SK-N-SH (cell line): ENCODE measurements around the gene SPACA9. TPM values are rescaled to one million over a fixed set of nuclear protein-coding genes. Genes with fewer than 3 reads are reported as not detected.
A peak's percentile ranks its signal among the peaks of the same experiment; 100 is the strongest.

Experiments used
- CTCF ChIA-PET: fragments of 300-600, 350-600 bp; formaldehyde crosslinking; extraction: SDS; loops from one replicate; lab custom pipeline; 2021; lab: Yijun Ruan, JAX
- POLR2A ChIA-PET: fragments of 350-600 bp; sonication (Branson Sonifier 250); formaldehyde crosslinking; extraction: SDS; loops from one replicate; lab custom pipeline; 2020; ENCODE audit warnings: antibody characterized with exemption, inconsistent platforms; lab: Yijun Ruan, JAX
- DNase-seq: peaks from one replicate; pipeline ENCODE4 v3.0.0; 2012
- H2AFZ ChIP-seq: fragments of 200-600 bp; sonication (generic); 2 replicates; pipeline ENCODE4 v1.8.1; 2016; ENCODE audit warnings: antibody characterized with exemption, mild to moderate bottlenecking, low read depth
- H3F3A ChIP-seq: fragments of 200-600 bp; sonication (generic); replicated peaks from 2 replicates; pipeline ENCODE3; 2016; ENCODE audit warnings: antibody characterized with exemption, mild to moderate bottlenecking; ENCODE audit not compliant: insufficient read depth
- H3K27ac ChIP-seq, 2 experiments: fragments of 200-500 bp in 1 of 2; fragments of 200-600 bp in 1 of 2; sonication (Bioruptor generic) in 1 of 2; sonication (generic), shearing (Covaris generic) in 1 of 2; 2 replicates each; pipeline versions ENCODE4 v1.5.1 to v1.6.1; 2014 to 2016; ENCODE audit warnings: low read depth in 2 of 2, inconsistent platforms in 1 of 2, low read length in 1 of 2, mild to moderate bottlenecking in 1 of 2, mixed read lengths in 1 of 2
- H3K27me3 ChIP-seq: fragments of 200-600 bp; sonication (generic), shearing (Covaris generic); 2 replicates; pipeline ENCODE4 v1.6.1; 2016; ENCODE audit warnings: mixed run types; ENCODE audit not compliant: insufficient read depth
- H3K36me3 ChIP-seq, 2 experiments: fragments of 200-500 bp in 1 of 2; fragments of 200-600 bp in 1 of 2; sonication (Bioruptor generic) in 1 of 2; sonication (generic) in 1 of 2; replicated peaks in 1 of 2; 2 replicates each; pipeline versions ENCODE3 to v1.5.1; 2014 to 2016; ENCODE audit warnings: low read length in 1 of 2, mild to moderate bottlenecking in 1 of 2; ENCODE audit not compliant: insufficient read depth in 2 of 2, control insufficient read depth in 1 of 2
- H3K4me1 ChIP-seq, 2 experiments: fragments of 200-500 bp in 1 of 2; fragments of 200-600 bp in 1 of 2; sonication (Bioruptor generic) in 1 of 2; sonication (generic), shearing (Covaris generic) in 1 of 2; 2 replicates each; pipeline versions ENCODE4 v1.5.1 to v1.6.1; 2014 to 2016; ENCODE audit warnings: low read depth in 1 of 2, low read length in 1 of 2, mixed run types in 1 of 2; ENCODE audit not compliant: insufficient read depth in 2 of 2, control insufficient read depth in 1 of 2
- H3K4me2 ChIP-seq: fragments of 200-600 bp; sonication (generic), shearing (Covaris generic); 2 replicates; pipeline ENCODE4 v1.6.1; 2017; ENCODE audit warnings: mixed run types
- H3K4me3 ChIP-seq, 2 experiments: fragments of 200-500 bp in 1 of 2; fragments of 200-600 bp in 1 of 2; sonication (Bioruptor generic) in 1 of 2; sonication (generic), shearing (Covaris generic) in 1 of 2; 2 replicates each; pipeline versions ENCODE4 v1.5.1 to v1.8.1; 2014 to 2016; ENCODE audit warnings: low read depth in 2 of 2, inconsistent platforms in 1 of 2, low read length in 1 of 2, mild to moderate bottlenecking in 1 of 2, mixed read lengths in 1 of 2, moderate library complexity in 1 of 2
- H3K79me2 ChIP-seq: fragments of 200-600 bp; sonication (generic); 2 replicates; pipeline ENCODE4 v1.8.1; 2017; ENCODE audit warnings: mild to moderate bottlenecking; ENCODE audit not compliant: insufficient read depth
- H3K9ac ChIP-seq: fragments of 200-600 bp; sonication (generic); 2 replicates; pipeline ENCODE4 v1.6.1; 2017; ENCODE audit warnings: mixed run types
- H3K9me2 ChIP-seq: fragments of 200-600 bp; sonication (generic); 2 replicates; pipeline ENCODE4 v1.6.1; 2017; ENCODE audit warnings: mixed run types
- H3K9me3 ChIP-seq: fragments of 200-600 bp; sonication (generic); 2 replicates; pipeline ENCODE4 v1.6.1; 2017; ENCODE audit warnings: mixed run types, mild to moderate bottlenecking, moderate library complexity
- H4K20me1 ChIP-seq: fragments of 200-600 bp; sonication (generic); 2 replicates; pipeline ENCODE4 v1.6.1; 2017; ENCODE audit warnings: mild to moderate bottlenecking, mixed run types; ENCODE audit not compliant: insufficient read depth
- GATA2 ChIP-seq: sonication (generic); formaldehyde crosslinking; IDR thresholded peaks from 2 replicates; pipeline ENCODE4 v1.5.0; 2020; ENCODE audit warnings: mild to moderate bottlenecking, missing genetic modification reagents
- NRF1 ChIP-seq: IDR thresholded peaks from 2 replicates; pipeline ENCODE4 v1.6.1; 2012; ENCODE audit warnings: low read depth, mild to moderate bottlenecking, low read length
- RAD21 ChIP-seq: IDR thresholded peaks from 2 replicates; pipeline ENCODE4 v1.6.1; 2012; ENCODE audit warnings: mild to moderate bottlenecking, low read length
- WGBS: methylation state at CpG from one replicate; pipeline ENCODE4 v1.1.6; 2017; ENCODE audit warnings: low lambda C conversion rate; 5-methylcytosine and 5-hydroxymethylcytosine counted together
- polyA plus RNA-seq, 3 experiments: library from polyadenylated mRNA; depleted of rRNA; stranded (reverse); fragments of >200 nt; gene quantifications; 2 replicates each; pipeline ENCODE4 v1.2.3, GENCODE V29; 2012
- TF ChIP-seq, protein P1 (sequence below): fragments of 150-350 bp; IDR thresholded peaks from 2 replicates; pipeline ENCODE4 v1.6.1; 2016; ENCODE audit warnings: mild to moderate bottlenecking, low read depth, low read length
- TF ChIP-seq, protein P2 (sequence below): IDR thresholded peaks from 2 replicates; pipeline ENCODE4 v1.4.0; 2012; ENCODE audit warnings: low read depth

SPACA9 gene
- 6.7 and 9.8 TPM in 2 replicates for polyA plus RNA-seq (2012; rRNA removed)
- 7.1 and 7.8 TPM in 2 replicates for polyA plus RNA-seq (2012; cell fraction: cytosol; rRNA removed)
- 11.1 and 12.5 TPM in 2 replicates for polyA plus RNA-seq (2012; cell fraction: nucleus; rRNA removed)

DNA sequence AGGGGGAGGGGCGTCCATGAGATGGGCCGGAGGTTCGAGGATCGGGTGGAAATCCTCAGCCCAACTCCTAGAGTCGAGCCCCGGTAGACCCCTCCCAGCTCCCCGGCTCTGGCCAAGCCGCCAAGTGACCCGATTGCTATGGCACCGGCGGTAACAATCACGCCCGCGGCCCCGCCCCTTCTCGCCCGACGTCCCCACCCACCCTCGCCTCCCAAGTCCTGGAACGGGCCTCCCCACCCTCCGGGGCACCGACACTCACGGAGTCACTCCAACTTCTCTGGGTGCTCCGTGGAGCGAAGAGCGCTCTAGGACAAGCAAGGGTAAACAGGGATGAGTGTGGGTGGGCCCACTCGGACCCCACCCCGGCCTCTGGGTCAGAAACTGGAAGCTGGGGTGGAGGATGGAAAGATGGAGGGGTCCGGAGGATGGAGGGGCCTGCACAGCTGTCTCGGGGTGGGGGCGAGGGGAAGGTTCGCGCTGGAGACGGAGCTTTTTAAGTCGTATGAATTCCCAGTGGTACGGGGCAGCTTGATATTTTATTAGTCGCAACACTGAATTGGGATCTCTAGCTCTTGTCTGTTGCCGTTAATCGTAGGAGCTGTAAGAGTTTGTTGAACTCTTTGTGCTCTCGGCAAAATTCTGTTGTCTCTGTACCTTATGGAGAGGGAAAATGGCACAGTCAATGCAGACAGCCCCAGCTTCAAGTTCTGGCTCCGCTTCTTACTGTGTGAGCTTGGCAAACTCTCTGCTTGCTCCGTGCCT, at the start of gene SPACA9:
Gene SPACA9, plus strand, starts transcription at position 204 of the 762 bp plus-strand sequence. CDS start 5,050 bp downstream, outside the sequence.
- ChIA-PET POLR2A (interaction anchor here (0.7 to 1.4 kb wide), 3 partner anchors 13 to 75 kb away, joined by 3 to 4 read pairs (median 3); no protein-coding TSS in a partner anchor), CTCF (interaction anchor here (1.5 to 2.8 kb wide), 3 partner anchors 23 to 99 kb away, joined by 3 to 19 read pairs (median 9); no protein-coding TSS in a partner anchor)
- Histone ChIP-seq H3F3A (no peaks in the 10 kb centered on the region), H3K9ac (peak within 1 kb of the TSS; percentile 100), H3K9me3 (no peaks in the 10 kb centered on the region), H3K4me2 (peak within 1 kb of the TSS; percentile 100), H3K4me1 (peaks cover 0 to 7% of the 10 kb centered on the region in 2 experiments; a peak in 1 of 4 replicates), H2AFZ (peak within 1 kb of the TSS; percentile 98), H3K36me3 (no peaks in the 10 kb centered on the region), H3K4me3 (peak within 1 kb of the TSS; percentile 98), H3K9me2 (no peaks in the 10 kb centered on the region), H3K27ac (peak within 1 kb of the TSS; percentile 81 to 86), H3K27me3 (no peaks in the 10 kb centered on the region), H4K20me1 (no peaks in the 10 kb centered on the region), H3K79me2 (no peaks in the 10 kb centered on the region; the same call in 1 of the 2 replicates)
- TF ChIP-seq, protein P1, sequence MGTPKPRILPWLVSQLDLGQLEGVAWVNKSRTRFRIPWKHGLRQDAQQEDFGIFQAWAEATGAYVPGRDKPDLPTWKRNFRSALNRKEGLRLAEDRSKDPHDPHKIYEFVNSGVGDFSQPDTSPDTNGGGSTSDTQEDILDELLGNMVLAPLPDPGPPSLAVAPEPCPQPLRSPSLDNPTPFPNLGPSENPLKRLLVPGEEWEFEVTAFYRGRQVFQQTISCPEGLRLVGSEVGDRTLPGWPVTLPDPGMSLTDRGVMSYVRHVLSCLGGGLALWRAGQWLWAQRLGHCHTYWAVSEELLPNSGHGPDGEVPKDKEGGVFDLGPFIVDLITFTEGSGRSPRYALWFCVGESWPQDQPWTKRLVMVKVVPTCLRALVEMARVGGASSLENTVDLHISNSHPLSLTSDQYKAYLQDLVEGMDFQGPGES: no peak
- no peak for TF ChIP-seq RAD21
- TF ChIP-seq, protein P2, sequence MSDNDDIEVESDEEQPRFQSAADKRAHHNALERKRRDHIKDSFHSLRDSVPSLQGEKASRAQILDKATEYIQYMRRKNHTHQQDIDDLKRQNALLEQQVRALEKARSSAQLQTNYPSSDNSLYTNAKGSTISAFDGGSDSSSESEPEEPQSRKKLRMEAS: no peak
- 43% methylated on average over 20 of the region's 42 CpGs for WGBS
- DNase-seq: peak; percentile 89

DNA sequence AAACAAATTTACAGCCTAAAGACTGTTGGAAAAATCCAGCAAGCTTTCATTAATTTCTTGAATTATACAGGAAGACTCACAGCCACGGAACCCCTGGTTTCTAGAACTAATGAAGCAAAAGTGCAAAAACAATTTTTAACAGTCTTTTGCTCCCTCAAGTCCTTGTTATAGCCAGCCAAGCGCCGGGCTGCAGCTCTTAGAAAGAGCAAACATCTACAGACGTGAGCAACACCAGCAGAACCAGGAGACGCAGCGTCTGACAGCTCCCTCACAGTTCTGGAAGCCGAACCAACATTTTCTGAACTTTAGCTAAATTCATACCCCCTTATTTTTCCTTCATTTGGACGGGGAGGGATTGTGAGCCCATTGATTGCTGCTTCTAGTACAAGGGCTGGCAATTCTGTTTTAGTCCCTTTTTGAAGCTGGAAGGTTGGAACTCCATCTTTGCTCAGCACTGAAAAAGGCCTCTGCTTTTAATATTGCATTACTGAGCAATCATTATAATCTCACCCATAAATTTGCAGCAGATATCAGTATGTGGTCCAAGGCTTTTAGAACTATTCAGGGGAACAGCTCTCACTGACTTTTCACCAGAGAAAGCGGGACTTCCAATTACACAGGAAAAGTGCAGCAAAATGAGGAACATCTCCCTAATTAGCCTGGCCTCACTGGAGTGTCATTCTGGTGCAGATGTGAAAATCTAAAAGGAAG, 46.4 kb upstream of the SPACA9 start:
- Histone ChIP-seq H3K79me2 (no peaks in the 10 kb centered on the region), H3K27me3 (no peaks in the 10 kb centered on the region), H3K4me3 (no peak overlapping the region), H3F3A (no peaks in the 10 kb centered on the region), H2AFZ (no peak overlapping the region), H4K20me1 (no peaks in the 10 kb centered on the region), H3K9ac (no peak overlapping the region), H3K4me2 (no peak overlapping the region), H3K27ac (peak overlapping the region in 1 of 2 experiments; percentile 35; a peak in 1 of 4 replicates), H3K9me3 (no peaks in the 10 kb centered on the region), H3K36me3 (no peaks in the 10 kb centered on the region), H3K9me2 (no peaks in the 10 kb centered on the region), H3K4me1 (peaks cover 0 to 19% of the 10 kb centered on the region in 2 experiments; a peak in 1 of 4 replicates)
- CTCF ChIA-PET: interaction anchor here (0.6 to 2.5 kb wide), 5 partner anchors 8 to 572 kb away, joined by 3 to 13 read pairs (median 4); no protein-coding TSS in a partner anchor
- WGBS: 64% methylated on average over 9 of the region's 9 CpGs
- peak; percentile 15; the same call in 1 of the 2 replicates for TF ChIP-seq GATA2 (CRISPR knock-in tag)
- TF ChIP-seq NRF1: no peak
- POLR2A ChIA-PET: no interaction called here
- DNase-seq: no peak
